T follicular helper cell (primary cell): ENCODE measurements around the gene TDRD10.
A peak's percentile ranks its signal among the peaks of the same experiment; 100 is the strongest.
"Not testable (repeated sequence)": the region's sequence is repeated elsewhere in the genome, so short reads cannot be mapped to it uniquely, and the experiment has no call there.

Source experiments
- DNase-seq: peaks from one replicate; pipeline ENCODE4 v3.0.0-alpha.2; 2020; ENCODE audit warnings: low read depth

The TDRD10 gene

DNA sequence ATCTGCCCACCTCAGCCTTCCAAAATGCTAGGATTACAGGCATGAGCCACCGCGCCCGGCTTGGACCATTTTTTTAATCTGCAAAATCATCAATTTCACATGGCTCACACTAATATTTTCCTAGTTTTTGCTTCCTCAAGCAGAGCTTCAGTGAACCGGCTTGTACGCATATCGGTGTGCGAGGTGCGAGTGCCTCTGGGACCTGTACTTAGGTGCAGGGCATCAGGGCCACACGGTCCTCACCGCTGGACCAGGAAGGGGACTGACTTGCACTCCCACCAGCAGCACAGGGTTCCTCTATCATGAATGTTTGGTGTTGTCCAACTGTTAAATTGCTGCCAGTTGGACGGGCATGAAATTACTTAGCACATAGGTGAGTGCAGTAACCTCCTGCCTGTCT is 15.6 kb downstream of the TDRD10 start:
- DNase-seq: no peak

DNA sequence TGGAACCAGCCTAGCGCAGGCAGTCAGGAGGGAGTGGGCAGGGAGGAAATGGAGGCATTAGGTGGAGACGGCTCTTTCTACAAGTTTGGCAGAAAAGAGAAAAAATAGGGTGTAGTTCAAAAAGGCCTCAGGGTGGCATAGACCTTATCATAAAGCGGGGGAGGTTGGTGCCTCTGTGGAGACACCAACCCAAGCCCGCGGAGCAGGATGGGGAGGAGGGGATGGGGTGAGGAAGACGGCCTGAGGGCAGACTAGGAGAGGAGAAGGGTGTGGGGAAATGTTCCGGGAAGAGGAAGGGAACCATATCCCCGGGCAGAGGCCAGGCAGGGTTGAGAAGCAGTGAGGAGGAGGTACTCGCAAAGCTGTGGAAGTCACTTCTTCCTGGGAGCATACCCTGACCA is 17.6 kb downstream of the TDRD10 start:
- DNase-seq: no peak

DNA sequence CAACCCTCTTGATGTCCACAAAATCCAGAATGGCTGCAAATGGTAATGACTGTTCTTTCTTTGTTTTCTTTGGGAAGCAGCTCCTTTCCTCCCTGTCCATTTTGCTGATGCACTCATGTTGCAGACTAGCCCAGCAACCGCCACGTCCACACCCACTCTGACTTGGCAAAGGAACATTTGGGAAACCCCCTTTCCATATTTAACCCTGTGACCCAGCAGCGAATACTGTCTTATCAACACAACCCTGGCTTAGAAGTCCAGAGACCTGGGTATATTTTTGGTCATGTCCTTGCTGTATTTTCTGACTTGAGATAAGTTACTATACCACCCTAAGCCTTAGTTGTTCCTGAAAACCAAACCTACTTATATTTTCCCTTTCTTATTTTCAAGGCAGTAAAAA is 18.3 kb downstream of the TDRD10 start:
- no peak for DNase-seq

DNA sequence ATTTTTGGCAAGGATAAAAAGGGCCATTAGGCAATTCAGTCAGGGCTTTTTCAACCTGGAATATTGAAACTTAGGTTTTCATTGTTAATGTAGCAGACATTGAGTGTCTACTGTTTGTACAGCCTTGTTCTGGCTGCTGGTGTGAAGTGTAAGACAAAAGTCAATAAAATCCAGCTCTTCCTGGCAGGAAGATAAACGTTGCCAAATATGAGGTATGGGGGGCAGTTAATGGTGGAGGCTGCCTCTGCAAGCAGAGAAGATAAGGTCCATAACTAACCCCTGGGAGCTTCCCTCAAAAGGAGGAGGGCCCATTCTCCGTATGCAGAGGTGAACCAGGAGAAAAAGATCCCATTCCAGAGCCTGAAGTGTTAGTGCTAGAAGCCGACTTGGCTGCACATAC is 19.7 kb downstream of the TDRD10 start:
- DNase-seq: no peak

DNA sequence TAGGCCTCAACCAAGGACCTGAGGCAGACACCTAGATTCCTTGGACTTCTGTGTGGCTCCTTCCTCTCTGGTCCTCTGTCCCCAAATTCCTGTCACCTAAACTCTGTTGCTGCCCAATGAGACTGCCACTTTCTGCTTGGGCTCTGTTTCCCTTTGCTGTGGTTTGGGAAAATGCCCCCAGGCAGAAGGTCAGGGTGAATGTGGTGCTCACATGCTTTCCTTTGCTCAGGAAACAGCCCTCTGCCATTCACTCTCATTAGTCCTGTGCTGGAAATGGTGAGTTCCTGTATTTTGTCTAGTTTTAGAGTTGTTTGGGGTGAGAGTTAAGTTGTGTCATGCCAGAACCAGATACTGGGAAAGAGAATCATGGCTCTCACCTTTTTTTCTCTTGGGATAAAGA is 22.9 kb downstream of the TDRD10 start:
- no peak for DNase-seq

DNA sequence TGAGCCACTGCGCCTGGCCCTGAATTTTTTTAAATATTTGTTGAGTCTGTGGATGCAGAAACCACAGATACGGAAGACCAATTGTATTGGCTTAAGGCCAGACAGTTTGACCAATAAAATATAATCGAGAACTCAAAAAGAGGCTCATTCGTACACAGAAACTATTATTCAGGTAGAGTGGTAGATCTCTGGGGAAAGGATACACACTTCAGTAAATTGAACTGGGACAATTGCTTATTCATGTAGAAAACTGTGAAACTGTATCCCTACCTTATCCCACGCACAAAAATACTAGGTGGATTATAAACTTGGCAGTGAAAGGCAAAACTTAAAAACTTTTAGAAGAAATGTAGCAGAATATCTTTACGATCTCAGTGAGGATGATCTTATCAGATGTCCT is 25.2 kb downstream of the TDRD10 start:
- DNase-seq: no peak

DNA sequence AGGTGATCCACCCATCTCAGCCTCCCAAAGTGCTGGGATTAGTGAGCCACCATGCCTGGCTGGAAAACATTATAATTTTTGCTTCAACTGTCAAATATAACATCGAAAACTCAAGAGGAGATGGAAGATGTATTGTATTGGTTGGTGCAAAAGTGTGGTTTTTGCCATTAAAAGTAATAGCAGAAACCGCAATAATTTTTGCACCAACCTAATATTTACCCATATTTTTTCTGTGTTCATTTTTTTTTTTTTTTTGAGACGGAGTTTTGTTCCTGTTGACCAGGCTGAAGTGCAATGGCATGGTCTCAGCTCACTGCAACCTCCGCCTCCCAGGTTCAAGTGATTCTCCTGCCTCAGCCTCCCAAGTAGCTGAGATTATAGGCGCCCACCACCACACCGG is 27.3 kb downstream of the TDRD10 start:
- no peak for DNase-seq

DNA sequence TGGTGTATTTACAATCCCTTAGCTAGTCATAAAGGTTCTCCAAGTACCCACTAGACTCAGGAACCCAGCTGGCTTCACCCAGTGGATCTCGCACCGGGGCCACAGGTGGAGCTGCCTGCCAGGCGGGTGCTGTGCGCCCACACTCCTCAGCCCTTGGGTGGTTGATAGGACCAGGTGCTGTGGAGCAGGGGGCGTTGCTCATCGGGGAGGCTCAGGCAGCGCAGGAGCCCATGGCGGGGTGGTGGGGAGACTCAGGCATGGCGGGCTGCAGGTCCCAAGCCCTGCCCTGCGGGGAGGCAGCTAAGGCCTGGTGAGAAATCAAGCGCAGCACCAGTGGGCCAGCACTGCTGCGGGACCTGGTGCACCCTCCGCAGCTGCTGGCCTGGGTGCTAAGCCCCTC is 29.9 kb downstream of the TDRD10 start:
- DNase-seq: not testable (repeated sequence)

DNA sequence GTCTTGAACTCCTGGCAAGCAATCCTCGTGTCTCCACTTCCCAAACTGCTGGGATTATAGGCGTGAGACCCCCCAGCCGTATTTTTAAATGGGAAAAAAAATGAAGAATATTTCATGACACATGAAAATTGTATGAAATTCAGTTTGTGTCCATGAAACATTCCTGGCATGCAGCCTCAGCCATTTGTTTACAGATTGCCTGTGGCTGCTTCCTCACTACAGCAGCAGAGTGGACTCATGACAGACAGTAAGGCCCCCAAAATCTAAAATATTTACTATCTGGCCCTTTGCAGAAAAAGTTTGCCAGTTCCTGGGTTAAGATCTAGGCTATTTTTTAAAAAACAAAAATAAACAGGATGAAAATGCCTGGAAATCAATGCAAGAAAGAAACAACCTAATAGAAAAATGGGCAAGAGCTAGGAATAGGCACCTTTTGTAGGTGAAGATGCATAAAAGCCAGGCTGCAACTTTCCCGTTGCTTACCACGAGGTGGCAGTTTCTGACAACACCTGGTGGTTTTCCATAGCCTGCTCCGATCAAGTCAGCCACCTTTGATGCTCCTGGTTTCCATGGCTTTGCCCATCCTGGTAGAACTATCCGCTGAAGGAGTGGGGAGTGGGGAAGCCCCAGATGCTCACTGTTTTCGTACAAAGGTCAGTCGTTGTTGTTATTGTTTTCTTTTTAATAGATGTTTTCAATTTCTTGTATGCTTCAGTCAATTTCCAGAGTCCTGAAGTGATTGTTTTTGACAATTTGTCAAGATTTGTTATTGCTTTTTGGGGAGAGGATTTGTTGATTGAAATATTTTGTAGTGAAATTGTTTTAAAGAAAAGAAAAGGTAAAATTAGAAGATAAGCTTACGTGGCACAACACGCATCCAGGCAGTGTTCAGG is 32.2 kb downstream of the TDRD10 start:
- no peak for DNase-seq

DNA sequence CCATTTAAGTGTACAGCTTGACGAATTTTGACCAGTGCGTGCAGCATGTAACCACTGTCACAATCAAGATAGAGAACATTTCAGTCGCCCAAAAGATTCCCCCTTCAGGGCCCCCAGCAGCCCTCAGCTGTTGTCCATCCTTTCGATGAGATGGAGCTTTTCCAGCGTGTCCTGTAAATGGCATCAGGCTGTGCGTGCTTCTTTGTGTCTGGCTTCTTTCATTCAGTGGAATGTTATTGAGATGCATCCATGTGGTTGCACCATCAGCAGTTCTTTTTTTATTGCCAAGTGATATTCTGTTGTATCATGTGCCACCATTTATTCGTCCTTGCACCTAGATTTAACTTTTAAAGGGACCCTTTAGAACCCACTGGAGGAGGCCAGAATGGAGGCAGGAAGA is 34.6 kb downstream of the TDRD10 start:
- DNase-seq: no peak

DNA sequence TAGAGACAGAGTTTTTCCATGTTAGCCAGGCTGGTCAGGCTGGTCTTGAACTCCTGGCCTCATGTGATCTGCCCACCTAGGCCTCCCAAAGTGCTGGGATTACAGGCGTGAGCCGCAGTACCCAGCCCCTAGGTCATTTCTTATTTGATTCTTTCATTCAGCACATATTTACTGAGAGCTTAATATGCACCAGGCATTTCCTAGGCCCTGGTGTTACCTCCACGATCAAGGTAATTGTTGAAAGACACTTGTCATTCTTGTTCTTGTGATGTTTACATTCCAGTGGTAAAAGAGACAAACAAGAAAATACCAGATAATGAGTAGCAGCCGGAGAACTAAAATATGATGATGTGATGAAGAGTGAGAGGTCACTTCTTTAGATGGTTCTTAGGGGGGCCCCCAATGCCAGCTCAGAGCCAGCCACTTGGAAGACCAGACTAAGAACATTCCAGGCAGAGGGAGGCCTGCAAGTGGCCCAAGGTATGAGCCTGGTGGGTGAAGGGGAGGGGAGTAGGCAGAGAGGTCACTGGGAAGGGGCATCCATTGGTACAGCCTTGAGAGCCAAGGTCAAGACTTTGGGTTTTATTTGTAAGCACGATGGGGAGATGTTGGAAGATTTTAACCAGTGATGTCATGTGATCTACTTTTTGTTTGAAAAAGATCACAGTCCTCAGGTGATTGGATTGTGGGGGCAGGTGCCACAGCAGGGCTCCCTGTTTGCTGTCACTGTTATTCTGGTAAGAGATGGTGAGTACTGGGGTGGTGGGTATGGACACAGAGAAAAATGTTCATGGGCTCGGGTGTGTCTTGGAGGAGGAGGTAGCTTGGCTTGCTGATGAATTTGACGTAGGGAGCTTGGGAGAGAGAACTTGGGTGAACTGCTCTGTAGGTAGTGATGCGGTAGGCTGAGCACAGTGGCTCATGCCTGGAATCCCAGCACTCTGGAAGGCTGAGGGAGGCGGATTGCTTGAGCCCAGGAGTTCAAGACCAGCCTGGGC is 37.8 kb downstream of the TDRD10 start:
- no peak for DNase-seq

DNA sequence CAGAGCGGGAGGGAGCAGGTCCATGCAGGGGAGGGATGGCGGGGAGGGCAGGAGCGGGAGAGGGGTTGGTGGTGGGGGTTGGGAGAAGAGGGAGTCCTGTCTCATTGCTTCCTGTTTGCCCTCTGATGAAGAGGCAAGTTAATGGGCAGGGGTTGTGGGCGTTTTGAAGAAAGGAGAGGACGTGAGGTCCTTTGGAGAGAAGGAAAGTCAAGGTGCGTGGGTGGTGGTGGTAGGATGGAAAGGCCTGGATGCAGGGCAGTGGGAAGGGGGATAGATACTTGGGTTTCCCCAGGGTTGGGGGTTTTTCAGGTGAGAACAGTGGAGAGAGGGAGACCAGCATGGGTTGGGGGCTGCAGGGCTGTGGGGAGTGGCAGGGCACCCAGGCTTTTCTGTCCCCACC is 39.2 kb downstream of the TDRD10 start:
- no peak for DNase-seq

DNA sequence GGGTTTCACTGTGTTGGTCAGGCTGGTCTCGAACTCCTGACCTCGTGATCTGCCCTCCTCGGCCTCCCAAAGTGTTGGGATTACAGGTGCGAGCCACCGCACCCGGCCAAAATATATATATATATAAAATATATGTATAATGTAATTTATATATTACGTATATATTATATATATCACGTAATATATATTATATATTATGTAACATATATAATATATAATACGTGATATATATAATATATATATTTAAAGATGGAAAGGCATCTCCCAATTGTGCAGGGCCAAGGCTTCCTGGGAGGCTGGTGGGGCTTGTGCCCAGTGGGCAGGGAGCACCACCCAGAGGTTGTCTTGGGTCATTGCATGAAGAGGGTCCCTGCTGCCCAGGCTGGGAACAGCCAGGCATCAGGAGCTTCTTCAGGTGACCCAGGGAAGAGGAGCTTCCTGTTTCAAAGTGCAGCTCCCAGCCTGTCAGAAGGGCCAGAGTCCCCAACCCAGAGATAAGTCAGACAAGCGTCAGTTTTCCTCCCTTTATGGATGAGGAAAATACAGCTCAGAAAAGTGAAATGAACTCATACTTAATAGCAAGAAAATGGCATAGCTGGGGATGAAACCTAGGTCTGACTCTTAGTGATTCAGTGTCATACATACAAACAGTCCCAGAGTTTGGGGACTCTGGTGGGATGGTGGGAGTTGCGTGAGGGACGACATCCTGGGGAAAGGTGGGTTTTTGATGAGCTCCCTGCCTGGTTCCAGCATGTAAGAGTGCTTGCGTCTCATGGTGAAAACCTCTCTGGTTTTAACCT is 44.4 kb downstream of the TDRD10 start:
- DNase-seq: peak; percentile 17

DNA sequence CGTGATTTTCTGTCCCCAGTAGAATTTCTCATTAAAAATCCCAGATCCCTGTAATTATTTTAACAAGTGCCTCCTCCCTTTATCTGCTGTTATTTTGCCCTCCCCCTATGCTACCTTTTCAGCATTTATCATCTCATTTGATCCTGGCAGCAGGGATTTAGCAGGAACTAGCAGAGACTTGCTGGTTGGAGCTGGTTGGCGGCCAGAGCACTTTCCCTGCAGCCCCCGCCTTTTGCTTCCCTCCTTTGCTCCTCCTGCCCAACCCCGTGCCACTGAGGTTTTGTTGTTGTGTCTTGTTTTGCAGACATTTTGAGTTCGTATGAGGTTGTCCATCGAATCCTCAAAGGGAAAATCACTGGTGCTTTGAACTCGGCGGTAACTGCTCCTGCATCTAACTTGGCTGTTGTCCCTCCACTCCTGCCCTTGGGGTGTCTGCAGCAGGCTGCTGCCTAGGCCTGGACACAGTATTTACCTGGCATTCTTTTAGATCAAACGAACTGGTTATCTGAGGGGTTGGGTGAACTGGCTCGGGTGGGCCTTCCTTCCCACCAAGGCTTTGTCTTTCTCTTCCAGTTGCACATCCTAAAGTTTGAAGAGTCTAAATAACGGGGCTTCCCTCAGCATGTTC is 45.2 kb downstream of the TDRD10 start:
- no peak for DNase-seq

DNA sequence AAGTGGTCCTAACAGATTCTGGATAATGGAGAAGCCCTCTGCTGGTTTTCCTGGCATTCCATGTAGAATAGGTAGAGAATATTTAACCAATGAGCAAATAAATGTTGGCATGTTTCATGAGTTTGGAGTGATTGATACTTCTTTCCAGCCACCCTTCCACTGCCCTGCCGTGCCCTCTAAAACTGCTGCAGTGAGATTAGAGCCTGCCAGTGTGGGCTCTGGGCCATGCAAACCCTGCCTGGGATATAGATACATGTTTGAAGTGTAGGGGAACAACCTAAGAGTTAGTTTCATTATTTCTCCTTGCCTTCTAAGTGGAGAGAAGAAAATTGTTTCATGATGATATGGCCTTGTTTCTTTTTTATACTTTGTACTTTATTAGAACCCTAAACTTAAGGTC is 46.0 kb downstream of the TDRD10 start:
- DNase-seq: no peak

DNA sequence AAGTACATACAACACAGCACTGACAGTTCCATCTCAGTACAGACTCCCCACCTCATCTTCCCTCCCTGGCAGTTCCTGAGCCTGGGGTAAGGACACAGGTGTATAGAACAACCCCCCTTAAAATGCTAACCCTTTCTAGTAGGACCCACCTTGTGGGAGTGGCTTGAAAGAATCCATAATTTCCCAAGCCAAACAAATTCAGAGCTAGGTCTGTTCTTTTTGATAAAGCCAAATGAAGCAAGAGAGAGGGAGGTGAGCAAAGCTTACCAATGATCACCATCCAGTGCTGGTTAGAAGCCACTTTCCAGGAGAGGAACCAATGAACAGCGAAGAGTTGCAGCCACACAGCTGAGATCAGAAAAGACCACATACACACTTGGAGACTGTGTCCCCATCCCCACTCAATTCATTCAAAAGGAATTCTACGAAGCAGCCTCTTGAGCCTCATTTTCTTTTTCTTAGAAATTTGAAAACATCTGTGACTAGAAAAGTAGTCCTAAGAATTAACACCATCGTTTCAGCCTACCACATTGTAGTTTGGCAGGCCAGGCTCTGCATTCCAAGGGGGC is 47.3 kb downstream of the TDRD10 start:
- DNase-seq: no peak

DNA sequence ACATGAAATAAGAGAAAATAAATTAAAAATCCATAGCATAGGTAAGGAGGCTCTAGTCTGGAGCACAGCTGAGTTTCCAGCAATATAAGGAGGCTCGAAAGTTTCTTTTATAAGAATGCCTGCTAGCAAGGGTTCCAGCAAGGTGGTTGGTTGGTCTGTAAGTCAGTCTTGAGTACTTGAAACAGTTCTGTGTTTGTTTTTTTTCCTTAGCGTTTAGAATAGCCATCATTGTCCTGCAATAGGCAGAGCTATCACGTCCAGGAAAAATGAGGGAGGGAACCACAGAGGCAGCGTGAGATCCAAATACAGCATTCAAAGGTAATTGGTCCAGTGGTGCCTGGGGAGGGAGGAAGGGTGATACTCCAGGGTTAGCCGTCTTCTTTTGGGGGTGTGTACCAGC is 48.1 kb downstream of the TDRD10 start:
- DNase-seq: no peak

DNA sequence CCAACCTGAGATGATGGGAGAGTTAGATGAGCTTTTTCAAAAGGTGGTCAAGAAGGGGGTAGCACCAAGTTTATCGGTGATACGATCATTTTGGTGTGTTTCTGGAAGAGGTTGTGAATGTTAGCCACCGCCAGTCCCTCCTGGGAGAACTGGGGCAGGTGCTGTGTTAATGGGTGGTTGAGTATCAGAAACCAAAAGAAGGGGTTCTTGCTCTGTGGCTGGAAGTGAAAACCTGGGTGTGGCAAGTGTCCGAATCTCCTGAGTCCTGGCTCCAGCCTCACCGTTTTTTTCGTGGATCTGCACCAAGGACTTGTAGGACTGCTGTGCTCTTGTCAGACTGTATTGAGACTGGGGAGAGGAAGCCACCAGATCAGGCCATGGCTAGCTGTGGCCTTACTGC is 48.6 kb downstream of the TDRD10 start:
- DNase-seq: no peak

DNA sequence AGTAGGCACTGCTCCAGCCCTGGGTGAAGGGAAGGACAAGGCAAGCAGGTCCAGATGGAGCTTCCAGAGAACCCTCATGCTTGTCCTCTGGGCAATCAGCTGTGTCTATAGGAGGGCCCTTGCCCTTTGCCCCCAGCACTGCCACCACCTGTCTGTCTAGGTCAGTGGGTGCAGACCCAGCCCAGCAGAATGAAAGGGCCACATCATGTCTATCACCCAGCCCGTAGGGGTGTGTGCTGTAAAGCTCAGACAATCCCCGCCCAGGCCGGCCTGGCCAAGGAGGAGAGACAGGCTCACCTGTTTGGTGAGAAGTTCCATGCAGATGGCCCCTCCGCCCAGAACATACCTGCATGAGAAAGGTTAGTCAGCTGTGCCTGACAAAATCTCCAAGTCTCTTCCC is 49.5 kb downstream of the TDRD10 start:
- DNase-seq: no peak

DNA sequence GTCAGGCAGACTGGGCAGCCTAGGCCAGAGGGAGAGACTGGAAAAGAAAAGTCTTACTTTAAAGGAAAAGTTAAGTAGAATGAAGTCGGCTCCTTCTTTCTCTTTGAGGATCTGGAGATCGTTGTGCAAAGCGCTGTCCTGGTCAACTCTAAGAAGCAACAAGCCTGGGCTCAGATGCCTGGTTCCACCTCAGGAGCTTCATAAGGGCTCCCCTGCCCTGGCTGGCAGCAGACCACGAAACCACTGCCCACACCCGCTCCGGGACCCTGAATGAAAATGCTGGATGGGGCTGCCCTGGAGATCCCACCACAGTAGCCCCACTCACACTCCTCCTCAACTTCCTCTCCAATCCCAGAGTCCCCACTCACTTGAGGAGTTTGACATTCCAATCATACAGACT is 50.0 kb downstream of the TDRD10 start:
- DNase-seq: no peak
